Muscle of leg (tissue), 11 donors: ENCODE results near the gene UPK1B. TPM values are rescaled to one million over a fixed set of nuclear protein-coding genes. Genes with fewer than 3 reads are reported as not detected.

Source experiments
- DNase-seq: peaks from one replicate; pipeline ENCODE4 v3.0.0; 2013
- H3K27ac ChIP-seq: one replicate; pipeline ENCODE4 v1.5.1; 2013; ENCODE audit warnings: mild to moderate bottlenecking, low read length, control low read depth
- H3K27me3 ChIP-seq: one replicate; pipeline ENCODE4 v1.6.1; 2013; ENCODE audit warnings: low read length; ENCODE audit not compliant: control insufficient read depth, insufficient read depth
- H3K36me3 ChIP-seq: one replicate; pipeline ENCODE4 v1.6.1; 2013; ENCODE audit warnings: low read length; ENCODE audit not compliant: control insufficient read depth, insufficient read depth
- H3K4me1 ChIP-seq: one replicate; pipeline ENCODE4 v1.6.1; 2013; ENCODE audit warnings: low read length; ENCODE audit not compliant: control insufficient read depth, insufficient read depth
- H3K4me3 ChIP-seq: one replicate; pipeline ENCODE4 v1.5.1; 2013; ENCODE audit warnings: low read length, control low read depth
- H3K9me3 ChIP-seq: replicated peaks from 2 replicates; pipeline ENCODE4 v1.6.1; 2013; ENCODE audit warnings: low read depth, low read length; ENCODE audit not compliant: control insufficient read depth
- WGBS: methylation state at CpG from one replicate; pipeline ENCODE4 v1.1.5; 2013; ENCODE audit warnings: missing lambda C conversion rate; ENCODE audit not compliant: insufficient coverage; 5-methylcytosine and 5-hydroxymethylcytosine counted together
- polyA plus RNA-seq, 8 donors: library from polyadenylated mRNA; unstranded; fragments of 120-200 nt; gene quantifications; one replicate each; pipeline versions ENCODE4 v1.2.1 to v1.2.3, GENCODE V29; 2013; ENCODE audit warnings: inconsistent platforms in 1 of 8, low replicate concordance in 1 of 8; ENCODE audit not compliant: insufficient read length in 8 of 8, insufficient read depth in 1 of 8
- total RNA-seq: library from RNA; stranded (reverse); fragments of 120-200 nt; gene quantifications from one replicate; pipeline ENCODE4 v1.2.4, GENCODE V29; 2013

Gene UPK1B
- total and polyA plus RNA-seq, 9 donors: 0.08 to 8.1 (median 0.20) TPM; not detected in 3

GRCh38 chr3:119175872-119176756 lies 2.7 kb downstream of the UPK1B start:
- no peaks in the 10 kb centered on the region for H3K9me3 ChIP-seq
- no peaks in the 10 kb centered on the region for H3K36me3 ChIP-seq
- no peak overlapping the region for H3K27ac ChIP-seq
- H3K27me3 ChIP-seq: peaks cover 6% of the 10 kb centered on the region
- no CpG with 5 or more reads among the region's 10 CpGs for WGBS
- no peak for DNase-seq
- H3K4me1 ChIP-seq: no peaks in the 10 kb centered on the region
- no peak overlapping the region for H3K4me3 ChIP-seq

GRCh38 chr3:119176778-119177177 lies 3.4 kb downstream of the UPK1B start:
- no peak overlapping the region for H3K4me3 ChIP-seq
- H3K27me3 ChIP-seq: peaks cover 6% of the 10 kb centered on the region
- no peak for DNase-seq
- H3K9me3 ChIP-seq: no peaks in the 10 kb centered on the region
- WGBS: 100% methylated on average over 1 of the region's 4 CpGs
- H3K36me3 ChIP-seq: no peaks in the 10 kb centered on the region
- H3K4me1 ChIP-seq: no peaks in the 10 kb centered on the region
- no peak overlapping the region for H3K27ac ChIP-seq

GRCh38 chr3:119177321-119177720 lies 3.9 kb downstream of the UPK1B start:
- DNase-seq: no peak
- H3K27ac ChIP-seq: no peak overlapping the region
- WGBS: no CpG with 5 or more reads among the region's 4 CpGs
- peaks cover 6% of the 10 kb centered on the region for H3K27me3 ChIP-seq
- H3K36me3 ChIP-seq: no peaks in the 10 kb centered on the region
- no peaks in the 10 kb centered on the region for H3K4me1 ChIP-seq
- no peaks in the 10 kb centered on the region for H3K9me3 ChIP-seq
- no peak overlapping the region for H3K4me3 ChIP-seq

- H3K27me3 ChIP-seq: no peaks in the 10 kb centered on the region
- no peaks in the 10 kb centered on the region for H3K4me1 ChIP-seq
- 60% methylated on average over 1 of the region's 3 CpGs for WGBS
- H3K36me3 ChIP-seq: no peaks in the 10 kb centered on the region
- no peak overlapping the region for H3K27ac ChIP-seq
- no peak overlapping the region for H3K4me3 ChIP-seq
- H3K9me3 ChIP-seq: no peaks in the 10 kb centered on the region
- DNase-seq: no peak
Observed at GRCh38 chr3:119181765-119182164, 8.4 kb downstream of the UPK1B start.

GRCh38 chr3:119184111-119184510 lies 10.7 kb downstream of the UPK1B start:
- WGBS: 69% methylated on average over 7 of the region's 9 CpGs
- Histone ChIP-seq H3K4me3 (no peak overlapping the region), H3K4me1 (no peaks in the 10 kb centered on the region), H3K36me3 (no peaks in the 10 kb centered on the region), H3K27me3 (no peaks in the 10 kb centered on the region), H3K9me3 (no peaks in the 10 kb centered on the region), H3K27ac (no peak overlapping the region)
- no peak for DNase-seq

- no peaks in the 10 kb centered on the region for H3K27me3 ChIP-seq
- DNase-seq: no peak
- no CpG with 5 or more reads among the region's 7 CpGs for WGBS
- no peak overlapping the region for H3K27ac ChIP-seq
- no peaks in the 10 kb centered on the region for H3K36me3 ChIP-seq
- H3K9me3 ChIP-seq: no peaks in the 10 kb centered on the region
- no peaks in the 10 kb centered on the region for H3K4me1 ChIP-seq
- no peak overlapping the region for H3K4me3 ChIP-seq
Observed at GRCh38 chr3:119184796-119185570, 11.6 kb downstream of the UPK1B start.

GRCh38 chr3:119187266-119187665 lies 13.9 kb downstream of the UPK1B start:
- Histone ChIP-seq H3K9me3 (no peaks in the 10 kb centered on the region), H3K4me3 (no peak overlapping the region), H3K27ac (no peak overlapping the region), H3K4me1 (no peaks in the 10 kb centered on the region), H3K27me3 (no peaks in the 10 kb centered on the region), H3K36me3 (no peaks in the 10 kb centered on the region)
- DNase-seq: no peak

GRCh38 chr3:119191800-119192199 lies 18.4 kb downstream of the UPK1B start:
- H3K4me3 ChIP-seq: no peak overlapping the region
- H3K36me3 ChIP-seq: no peaks in the 10 kb centered on the region
- no peak overlapping the region for H3K27ac ChIP-seq
- no peaks in the 10 kb centered on the region for H3K4me1 ChIP-seq
- DNase-seq: no peak
- H3K27me3 ChIP-seq: peaks cover 2% of the 10 kb centered on the region
- 78% methylated on average over 1 of the region's 1 CpG for WGBS
- H3K9me3 ChIP-seq: no peaks in the 10 kb centered on the region

GRCh38 chr3:119194237-119195150 lies 21.1 kb downstream of the UPK1B start:
- H3K36me3 ChIP-seq: no peaks in the 10 kb centered on the region
- no peaks in the 10 kb centered on the region for H3K4me1 ChIP-seq
- no peak overlapping the region for H3K4me3 ChIP-seq
- no peak overlapping the region for H3K27ac ChIP-seq
- no peak for DNase-seq
- H3K27me3 ChIP-seq: peaks cover 2% of the 10 kb centered on the region
- WGBS: 58% methylated on average over 5 of the region's 7 CpGs
- no peaks in the 10 kb centered on the region for H3K9me3 ChIP-seq

- WGBS: 40% methylated on average over 1 of the region's 1 CpG
- DNase-seq: no peak
- Histone ChIP-seq H3K4me1 (no peaks in the 10 kb centered on the region), H3K27me3 (peaks cover 2% of the 10 kb centered on the region), H3K27ac (no peak overlapping the region), H3K36me3 (no peaks in the 10 kb centered on the region), H3K4me3 (no peak overlapping the region), H3K9me3 (no peaks in the 10 kb centered on the region)
Observed at GRCh38 chr3:119195151-119195476, 21.7 kb downstream of the UPK1B start.
